Inflammatory macrophage treated with lipopolysaccharide for 1 hour (primary cell): ENCODE data around the gene AHNAK2.

Experiments used
- DNase-seq, 2 donors: peaks; one replicate each; pipeline ENCODE4 v3.0.0-alpha.2; 2020 to 2022

The AHNAK2 gene

DNA sequence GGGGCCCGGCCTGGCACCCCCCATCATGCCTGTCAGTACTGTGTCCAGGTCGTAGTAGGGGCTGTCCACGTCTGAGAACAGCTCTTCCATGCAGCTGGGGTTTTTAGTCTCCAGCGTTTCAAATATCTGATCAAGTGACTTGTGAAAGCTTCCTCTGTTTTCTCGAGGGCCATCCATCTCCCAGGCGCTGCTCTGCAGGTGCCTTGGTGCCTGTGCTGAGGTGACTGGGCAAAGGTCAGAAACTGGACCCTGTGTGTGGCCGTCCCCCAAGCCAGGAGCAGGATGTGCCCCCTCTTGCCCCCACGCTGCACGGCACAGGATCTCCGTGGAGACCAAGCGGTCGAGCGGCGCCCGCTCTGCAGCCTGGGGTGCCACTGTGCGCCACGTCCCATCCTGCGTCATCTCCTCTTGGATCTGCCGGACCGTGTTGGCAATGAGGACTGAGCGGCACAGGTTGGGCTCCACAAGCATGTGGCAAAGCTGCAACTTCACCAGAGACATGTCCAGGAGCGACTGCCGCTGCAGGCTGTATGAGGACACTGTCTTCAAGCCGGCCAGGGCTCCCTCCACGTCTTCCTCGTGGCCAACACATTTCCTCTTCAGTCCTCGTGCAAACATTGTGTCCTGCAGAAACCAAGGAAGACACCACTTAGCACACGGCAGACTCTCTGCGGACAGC lies 33.3 kb upstream of the AHNAK2 start:
- no peak for DNase-seq

DNA sequence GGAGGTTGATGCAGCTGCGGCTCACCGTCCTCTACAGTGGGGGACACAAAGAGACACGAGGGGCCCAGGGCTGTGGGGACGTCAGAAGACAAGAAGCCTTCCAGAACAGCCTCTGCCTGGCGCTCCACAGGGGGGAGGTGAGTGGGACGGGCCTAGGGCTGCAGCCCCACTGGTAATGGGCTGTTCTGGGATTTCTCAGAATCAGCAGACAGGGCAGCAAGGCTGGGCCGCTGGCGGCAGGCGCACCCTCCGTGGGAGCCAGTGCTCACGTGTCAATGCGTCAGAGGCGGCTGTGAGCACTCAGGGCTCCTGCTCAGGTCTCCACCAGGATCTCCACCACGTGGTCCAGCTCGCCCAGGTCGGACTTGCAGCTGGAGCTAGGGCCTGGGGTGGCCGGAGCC lies 32.7 kb upstream of the AHNAK2 start:
- no peak for DNase-seq

DNA sequence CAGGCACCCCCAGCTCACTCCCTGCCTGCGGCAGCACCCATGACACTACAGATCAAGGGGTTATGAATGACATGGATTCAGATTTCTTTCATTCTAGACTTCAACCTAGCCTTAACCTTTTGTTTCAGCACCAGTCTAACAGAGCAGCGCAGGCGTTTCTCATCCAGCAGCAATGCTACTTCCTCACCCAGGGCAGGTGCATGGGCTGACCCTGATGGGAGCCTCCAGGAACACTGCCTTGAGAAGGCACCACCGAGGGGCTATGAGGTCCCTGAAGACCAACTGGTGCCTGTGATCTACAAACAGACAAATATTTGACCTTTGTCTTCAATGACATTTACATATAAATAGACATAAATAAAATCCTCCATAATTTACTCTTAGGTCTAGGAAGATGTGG lies 31.9 kb upstream of the AHNAK2 start:
- DNase-seq, result no peak

DNA sequence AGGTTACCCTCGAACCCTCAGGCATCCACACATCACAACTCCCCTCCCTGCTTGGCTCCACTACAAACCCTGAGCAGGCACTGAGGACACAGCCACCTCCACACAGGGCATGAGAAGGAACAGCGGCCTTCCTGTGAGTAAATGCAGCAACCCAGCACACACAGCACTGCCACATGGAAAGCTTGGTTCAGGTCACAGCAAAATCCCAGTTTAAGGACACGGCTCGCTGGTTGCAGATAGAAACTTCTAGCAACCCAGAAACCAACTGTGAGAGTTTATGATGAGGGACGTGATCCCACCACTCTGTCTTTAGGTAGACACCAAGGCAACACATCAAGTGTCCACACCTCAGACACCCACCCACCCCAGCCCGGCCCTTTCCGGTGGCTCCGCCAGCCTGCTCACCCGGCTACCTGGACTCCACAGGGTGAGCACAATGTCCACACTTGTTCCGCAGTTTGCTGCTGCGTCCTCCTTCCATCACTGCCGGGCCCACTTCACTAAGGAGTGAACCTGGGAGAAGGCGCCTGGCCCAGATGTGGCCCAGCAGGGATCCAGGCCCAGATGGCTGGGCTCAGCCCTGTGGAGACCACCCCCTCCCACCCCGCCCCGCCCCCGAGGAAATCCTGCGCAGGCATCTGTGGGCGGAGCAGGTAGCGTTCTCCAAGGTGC lies 29.6 kb upstream of the AHNAK2 start:
- no peak for DNase-seq

DNA sequence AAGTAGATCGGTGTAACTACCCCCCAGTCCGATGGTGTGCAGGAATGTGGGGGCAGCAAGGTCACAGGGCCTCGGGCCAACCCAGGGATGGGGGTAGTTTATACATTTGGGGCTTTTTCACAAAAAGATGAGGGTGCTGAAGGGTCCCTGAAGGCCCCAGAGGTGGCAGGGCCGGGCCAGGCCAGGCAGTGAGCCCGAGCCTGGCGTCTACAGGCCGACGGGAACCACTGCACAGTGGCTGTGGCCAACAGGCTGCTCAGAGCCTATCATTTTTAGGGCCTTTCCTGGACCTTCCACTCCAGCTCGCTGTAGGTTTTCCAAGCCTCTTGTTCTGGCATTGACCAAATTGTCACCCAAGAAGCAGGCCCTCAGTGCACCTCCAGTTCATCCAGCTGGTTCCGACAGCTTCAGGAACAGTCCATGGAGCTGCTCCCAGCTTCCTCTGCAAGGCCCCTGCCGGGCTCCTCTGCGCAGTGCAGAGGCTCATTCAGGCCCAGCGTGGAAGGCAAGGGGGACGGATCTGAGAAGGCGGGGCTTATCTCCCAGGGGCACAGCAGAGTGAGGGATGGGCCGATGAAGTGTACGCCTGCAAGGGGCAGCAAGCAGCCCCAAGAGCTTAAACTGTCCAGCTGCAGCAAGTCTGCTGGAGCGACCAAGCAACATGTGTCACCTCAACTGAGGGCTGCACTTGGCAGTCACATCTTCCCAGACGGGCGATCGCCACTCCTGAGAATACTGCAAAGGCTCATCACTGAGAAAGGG lies 28.8 kb upstream of the AHNAK2 start:
- no peak for DNase-seq

DNA sequence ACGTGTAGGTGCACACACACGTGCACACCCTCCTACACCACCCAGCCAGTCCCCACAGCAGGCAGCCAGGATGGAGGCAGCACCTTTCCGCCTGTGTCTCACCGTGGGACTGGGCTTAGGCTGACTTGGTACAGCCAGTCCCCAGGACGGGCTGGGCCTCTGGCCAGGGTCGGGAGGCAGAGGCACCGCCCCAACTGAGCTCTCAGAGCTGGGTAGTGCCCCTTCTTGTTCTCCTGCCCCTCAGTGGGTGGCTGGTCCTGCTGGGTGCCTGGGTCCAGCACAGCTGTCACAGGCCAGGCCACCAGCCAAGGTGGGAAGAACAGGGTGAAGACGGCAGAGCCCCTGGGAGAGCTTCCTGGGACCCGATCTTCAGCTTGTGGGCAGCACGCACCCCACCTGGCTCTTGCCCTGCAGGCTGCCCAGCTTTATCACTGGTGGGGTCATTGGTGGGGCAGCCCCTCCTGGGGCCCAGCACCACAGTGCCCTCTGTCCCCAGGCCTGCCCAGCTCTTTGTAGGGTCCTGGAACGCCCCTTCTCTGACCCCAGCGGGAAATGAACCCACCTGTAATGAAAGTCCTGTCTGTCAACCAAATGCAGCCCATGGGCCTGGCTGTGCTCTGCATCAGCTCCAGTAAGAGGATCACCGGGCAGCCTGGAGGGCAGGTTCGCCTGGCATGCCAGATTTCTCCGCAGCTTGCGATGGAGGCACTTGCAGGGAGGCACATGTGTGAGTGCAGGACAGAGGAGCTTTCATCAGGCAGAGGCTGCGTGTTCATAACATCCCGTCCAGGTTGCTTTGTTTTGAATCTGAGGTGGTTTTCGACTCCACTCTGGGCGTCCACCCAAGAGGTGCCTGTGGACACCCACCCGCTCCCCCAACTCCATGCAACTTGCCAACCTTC lies 28.0 kb upstream of the AHNAK2 start:
- no peak for DNase-seq

DNA sequence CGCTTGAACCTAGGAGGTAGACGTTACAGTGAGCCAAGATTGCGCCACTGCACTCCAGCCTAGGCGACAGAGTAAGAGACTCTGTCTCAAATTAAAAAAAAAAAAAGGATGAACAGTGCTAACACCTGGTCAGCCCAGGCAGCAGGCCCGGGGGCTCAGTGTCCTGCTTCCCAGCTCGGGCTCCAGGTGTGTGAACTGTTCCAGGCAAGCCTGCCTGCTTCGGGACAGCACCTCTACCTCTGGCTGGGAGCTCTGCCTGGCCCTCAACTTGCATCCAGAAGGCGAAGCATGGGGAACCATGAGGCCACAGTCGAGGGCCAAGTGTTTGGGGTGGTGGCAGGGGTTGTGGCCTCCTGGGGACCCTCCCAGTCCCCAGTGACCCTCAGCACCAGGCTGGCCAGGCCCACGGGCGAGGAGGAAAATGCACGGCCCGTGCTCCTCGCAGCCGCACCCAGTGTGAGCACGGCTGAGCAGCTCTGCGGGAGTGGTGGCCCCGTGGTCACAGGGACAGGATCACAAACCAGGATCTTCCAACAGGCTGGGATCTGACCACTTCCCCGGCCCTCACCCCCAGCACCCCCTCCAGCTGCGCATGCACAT lies 27.3 kb upstream of the AHNAK2 start:
- DNase-seq, result no peak

DNA sequence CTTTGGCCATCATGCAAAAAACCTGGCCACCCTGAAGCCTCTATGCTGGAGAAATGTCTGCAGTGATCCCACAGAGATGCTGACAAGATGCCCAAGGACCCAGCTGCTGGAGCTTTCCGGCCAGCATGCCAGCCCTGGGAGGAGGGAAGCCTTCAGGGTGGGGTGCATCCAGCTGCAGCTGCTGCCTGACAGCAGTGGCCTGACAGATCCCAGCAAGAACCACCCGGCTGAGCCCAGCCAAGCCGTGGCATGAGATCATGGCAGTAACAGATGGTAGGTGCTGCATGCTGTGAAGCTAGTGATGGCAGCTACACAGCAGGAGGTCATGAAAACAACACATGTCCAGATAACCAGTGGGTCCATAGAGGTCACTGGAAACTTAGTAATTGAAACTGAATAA lies 21.2 kb upstream of the AHNAK2 start:
- DNase-seq, result no peak

DNA sequence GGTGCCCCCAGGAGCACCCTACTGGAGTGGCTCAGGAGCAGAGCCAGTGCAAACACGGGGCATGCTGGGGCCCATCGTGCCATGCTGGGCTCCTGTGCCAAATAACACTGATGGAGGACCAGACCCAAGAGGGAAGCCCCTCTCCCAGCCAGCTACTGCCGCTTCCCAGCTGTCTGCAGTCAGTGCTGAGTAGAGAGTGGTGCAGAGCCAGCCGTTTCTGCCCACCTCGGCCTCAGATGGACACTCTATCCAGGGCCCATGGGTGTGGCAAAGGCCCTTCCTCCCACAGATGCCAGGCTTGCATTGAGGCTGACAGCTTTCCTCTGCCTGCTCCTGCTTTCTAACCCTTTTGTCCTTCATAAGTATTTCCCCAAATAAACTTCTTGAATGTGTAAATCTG lies 20.6 kb upstream of the AHNAK2 start:
- no peak for DNase-seq

DNA sequence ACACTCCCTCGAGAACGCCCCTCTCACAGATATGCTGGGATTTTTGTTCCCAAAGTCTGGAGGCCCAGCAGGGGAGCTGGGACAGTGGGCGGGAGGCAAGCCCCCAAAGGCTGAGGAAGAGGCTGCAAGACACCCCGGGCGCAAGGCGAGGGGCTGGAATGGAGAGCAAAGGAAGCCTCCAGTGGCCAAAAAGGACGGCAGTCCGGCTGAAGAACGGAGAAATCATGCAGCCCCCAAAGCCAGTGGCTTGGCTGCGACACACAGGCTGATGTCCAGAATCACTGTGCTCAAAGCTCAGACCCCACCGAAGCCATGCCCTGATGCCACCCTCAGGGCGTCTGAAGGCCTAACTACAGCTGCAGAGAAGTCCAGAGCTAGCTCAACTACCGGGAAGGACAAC lies 18.3 kb upstream of the AHNAK2 start:
- DNase-seq, result no peak

DNA sequence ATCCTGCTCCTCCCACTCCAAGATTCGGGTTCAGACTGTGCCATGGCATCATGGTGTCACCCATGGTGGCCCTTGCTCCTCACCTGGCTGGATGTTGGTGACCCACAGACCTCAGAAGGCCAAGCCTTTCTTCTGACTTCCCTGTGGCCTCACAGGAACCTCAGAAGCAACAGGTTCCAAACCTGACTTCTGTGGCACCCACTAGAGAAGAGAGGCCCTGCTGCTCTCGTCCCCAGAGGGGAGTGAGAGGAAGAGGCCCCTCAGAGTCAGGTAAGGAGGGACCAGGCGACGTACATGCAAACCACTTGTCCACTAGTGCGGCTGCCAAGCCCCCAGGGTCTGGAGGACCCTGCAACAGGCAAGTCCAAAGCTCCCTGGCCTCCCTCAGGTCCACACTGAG lies 17.9 kb upstream of the AHNAK2 start:
- DNase-seq, result no peak

DNA sequence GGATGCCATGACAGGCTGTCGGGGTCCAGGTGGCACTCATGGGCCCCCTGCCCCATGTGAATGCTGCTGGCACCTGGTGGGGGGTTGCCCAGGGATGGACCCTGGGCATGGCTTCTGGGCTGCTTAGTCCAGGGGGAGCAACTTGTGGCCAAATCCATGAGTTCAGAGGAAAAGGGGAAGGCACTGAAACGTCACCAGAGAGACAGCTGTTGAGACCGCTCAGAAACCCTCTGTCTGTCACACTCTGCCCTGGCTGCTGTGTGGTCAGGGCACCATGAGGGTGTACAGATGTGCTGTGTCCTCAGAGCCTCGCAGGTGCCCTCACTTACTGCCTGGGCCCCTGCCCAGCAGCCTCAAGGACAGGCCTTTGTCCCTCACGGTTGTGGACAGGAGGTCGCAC lies 16.8 kb upstream of the AHNAK2 start:
- no peak for DNase-seq

DNA sequence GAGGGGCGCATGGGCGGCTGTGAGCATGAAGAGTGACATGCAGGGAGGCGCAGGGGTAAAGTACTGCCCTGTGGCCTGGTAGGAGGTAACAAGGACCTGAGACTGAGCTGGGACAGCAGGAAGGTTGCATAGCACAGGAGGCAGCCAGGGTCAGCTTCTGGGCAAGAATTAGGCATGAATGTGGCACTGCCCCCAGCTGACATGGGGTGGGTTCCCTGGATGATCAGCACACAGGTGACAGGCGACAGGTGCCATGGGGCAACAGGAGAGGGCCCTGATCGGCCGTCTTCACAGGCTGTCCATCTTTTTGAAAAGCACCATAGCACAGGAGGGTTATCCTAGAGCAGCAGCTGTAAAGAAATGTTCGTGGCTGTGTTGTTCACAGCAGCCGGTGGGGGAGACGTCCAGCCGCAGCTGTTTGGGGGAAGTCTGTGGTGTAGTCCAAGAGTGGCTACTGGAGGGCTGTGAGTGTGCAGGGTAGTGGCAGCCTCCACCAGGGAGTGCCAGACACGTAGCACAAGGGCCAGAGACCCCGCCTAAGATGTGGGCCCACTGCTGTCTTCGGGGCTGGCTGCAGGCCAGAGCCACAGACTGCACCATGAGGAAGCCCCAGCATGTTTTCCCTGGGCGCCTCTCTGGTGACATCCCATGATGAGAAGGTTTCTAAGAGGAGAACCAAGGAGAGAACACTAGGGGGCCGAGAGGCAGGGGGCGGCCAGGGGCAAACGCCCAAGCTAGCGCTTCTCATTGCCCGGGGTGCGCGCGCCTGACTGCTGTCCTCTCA lies 15.8 kb upstream of the AHNAK2 start:
- no peak for DNase-seq

DNA sequence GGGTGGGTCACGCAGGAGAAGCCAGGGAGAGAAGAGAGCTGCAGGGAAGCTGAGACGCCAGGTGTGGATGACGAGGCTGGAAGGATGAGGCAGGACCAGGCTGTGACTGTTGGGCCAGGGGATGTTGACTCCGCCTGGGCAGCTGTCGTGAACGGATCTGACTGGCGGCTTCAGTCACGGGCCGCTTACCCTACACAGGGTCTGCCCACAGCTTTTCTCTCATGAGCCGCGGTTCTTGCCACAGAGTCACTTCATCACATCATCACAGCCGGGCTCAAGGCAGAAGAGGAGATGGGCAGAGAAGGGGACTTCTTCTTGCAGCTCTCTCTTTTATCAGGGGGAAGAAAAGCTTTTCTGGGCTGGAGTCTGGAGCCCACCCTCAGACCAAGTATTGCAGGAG lies 15.1 kb upstream of the AHNAK2 start:
- no peak for DNase-seq

DNA sequence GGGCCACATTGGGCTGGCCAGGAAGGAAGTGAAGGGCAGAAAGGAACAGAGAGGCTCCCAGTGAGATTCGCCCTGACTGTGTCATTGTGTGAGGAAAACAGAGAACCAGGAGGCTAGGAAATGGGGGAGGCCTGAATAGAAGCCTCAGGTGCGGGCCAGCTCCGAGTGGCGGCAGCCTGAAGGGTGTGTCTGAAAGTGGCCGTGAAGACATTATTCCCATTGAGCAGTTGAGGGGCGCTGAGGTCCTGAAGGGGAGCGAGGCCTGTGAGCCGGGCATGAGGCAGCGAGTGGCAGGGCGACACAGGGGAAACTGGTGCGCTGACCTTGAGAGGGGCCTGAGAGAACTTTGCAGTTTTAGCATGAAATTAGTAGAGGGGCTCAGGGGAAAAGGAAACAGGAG lies 14.3 kb upstream of the AHNAK2 start:
- no peak for DNase-seq

DNA sequence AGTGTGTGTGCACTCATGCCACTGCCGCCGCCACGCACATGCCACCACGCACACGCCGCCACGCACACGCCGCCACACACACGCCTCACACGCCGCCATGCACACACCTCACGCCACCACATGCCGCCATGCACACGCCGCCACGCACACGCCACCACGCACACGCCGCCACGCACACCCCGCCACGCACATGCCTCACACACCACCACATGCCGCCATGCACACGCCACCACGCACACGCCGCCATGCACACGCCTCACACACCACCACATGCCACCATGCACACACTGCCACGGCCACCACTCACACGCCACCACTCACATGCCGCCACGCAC lies 13.7 kb upstream of the AHNAK2 start:
- no peak for DNase-seq

DNA sequence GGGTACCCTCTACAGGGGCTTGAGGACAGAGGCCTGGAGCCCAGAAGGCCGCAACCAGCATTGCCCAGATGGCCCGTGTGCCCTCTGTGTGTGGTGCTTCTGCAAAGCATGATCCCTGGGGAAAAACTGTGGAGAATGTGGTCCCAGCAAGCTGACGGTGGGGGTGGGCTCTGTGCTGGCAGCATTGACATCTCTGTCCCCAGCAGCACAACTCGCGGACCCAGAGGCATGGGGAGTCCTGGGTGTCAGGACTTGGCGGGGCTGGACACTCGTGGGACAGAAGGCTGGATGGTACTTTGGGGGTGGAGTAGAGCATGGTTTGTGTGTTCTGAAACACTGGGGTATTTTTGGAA lies 11.8 kb upstream of the AHNAK2 start:
- DNase-seq, result no peak

DNA sequence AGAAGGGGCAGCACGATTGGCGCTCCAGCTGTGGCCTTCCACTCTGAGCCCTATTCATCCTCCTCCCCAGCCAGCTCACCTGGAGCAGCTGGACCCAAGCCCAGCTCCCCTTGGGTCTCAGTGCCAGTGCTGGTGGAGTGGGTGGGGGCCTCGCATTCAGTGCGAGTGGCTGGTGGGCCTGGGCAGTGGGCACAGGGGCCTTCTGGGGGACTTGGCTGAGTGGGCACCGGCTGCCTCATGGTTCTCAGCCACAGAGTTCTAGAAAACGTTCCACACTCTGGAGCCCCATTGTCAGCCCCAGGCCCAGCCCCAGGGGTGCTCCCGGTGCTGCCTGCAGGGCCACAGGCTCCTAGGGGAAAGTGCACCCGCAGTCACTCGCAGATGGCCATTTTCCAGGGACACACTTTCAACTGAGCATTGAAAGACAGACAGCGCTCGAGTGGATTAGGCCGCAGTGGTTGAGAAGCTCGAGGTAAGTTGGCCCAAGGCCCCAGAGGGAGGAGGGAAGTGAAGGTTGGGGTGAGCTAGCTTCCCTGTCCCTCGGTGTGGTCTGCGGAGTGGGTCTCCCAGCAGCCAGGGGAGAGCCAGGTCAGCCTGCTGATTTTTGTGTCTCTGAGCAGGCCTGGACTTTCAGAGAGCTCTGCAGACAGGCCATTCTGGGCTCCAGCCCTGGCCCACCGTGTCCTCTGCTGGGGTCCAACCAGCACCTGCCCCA lies 11.2 kb upstream of the AHNAK2 start:
- DNase-seq, result no peak

DNA sequence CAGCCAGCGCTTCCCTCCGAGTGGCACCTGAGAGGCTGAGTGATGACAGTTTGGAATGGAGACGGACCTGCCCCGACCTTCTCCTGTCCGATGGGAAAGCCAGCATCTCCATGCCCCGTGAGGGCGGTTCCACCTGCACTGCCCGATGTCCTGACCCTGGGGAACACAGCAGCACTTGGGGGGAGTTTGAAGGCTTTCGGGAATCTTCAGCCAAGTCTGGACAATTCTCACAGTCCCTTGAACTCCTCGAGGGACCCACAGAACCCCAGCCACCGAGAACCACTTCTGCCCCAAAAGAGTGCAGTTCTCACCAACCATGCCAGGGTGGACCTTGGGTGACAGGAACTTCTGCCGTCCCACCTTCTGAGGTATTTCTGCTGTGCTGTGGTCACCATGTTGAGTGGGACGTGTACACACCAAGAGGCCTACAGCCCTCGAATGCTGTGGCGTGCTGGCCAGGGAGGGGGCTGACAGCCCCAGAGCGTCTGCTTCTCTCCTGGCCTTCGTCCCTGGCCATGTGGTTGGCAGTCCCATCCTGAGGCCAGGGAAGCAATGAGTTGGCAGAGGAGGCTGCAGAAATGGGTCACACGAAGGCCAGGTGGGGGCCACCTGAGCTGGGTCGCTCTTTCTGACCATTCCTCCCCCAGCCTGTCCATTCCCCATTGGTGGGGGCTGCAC lies 8.5 kb upstream of the AHNAK2 start:
- DNase-seq, result no peak

DNA sequence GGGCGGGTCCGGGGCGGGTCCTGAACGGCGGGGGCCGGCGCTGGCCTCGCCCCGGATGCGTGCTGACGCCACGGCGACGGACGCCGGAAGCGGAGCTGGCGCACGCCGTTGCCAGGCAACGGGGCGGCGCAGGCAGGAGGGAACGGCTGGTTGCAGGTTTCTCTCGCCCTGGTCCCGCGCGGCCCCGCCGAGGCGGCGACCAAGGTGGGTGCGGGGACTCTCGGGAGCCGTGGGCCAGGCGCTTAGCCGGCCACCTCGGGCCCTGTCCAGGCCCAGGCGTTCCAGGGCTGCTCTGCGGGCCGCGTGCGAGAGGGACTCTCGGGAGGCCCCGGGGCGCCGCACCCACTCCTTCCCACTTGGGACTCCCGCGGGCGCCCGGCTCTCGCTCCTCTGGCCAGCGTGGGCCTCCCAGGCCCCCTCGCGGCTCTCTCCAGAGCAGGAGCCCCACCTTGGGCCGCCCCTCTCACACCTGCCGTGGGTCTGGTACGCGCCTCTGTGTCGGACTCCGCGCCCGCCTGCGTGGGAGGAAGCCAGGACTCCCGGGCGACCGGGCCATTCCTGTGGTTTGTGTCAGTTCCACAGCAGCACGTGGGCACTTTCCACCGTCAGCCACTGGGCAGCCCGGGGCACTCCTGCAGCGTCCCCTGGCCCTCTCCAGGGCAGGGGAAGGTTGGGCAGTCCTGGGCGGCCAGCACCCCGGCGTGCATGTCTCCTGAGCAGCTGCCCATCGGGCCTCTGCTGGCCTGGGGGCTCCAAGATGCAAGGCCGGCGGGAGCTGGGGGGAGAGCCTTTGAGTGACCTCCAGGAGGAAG lies 7.7 kb upstream of the AHNAK2 start, which contains the start of gene CLBA1:
CLBA1 (plus strand) TSS at position 114 of the 812 bp plus-strand sequence; CDS start at position 758, 644 bp downstream.
- peak; percentile 86 to 89 for DNase-seq
